ENCODE data around the gene PTPRT.

- TF ChIP-seq TCF12 (IDR thresholded peaks at IDR 0.05; ENCODE audit: low read depth) (no peak), TAF1 (IDR thresholded peaks at IDR 0.05; ENCODE audit: low read depth) (no peak), EP300 (IDR thresholded peaks at IDR 0.05; ENCODE audit: borderline replicate concordance) (no peak)
These were observed 1136.4 kb downstream of the PTPRT start for GRCh38 chr20:42053350-42053749.

All from Ishikawa (cell line).